GM18505 (cell line): ENCODE measurements around the gene TMEM47.

Experiments used
- ATAC-seq: cut with Tn5 transposase; IDR thresholded peaks from one replicate; pipeline ENCODE4 v1.9.1; 2021; ENCODE audit not compliant: unreplicated experiment
- POLR2A ChIP-seq: IDR thresholded peaks from 4 replicates; pipeline ENCODE4 v1.6.1; 2011; ENCODE audit warnings: borderline replicate concordance; ENCODE audit not compliant: insufficient read depth, insufficient read length; ENCODE audit errors: extremely low read depth

The TMEM47 gene

GRCh38 chrX:34631479-34632220 is 25.4 kb downstream of the TMEM47 start:
- ATAC-seq, result no peak
- no peak for TF ChIP-seq POLR2A

- TF ChIP-seq POLR2A, result no peak
- no peak for ATAC-seq
Observed at GRCh38 chrX:34629572-34629971, 27.5 kb downstream of the TMEM47 start.

GRCh38 chrX:34624416-34624815 is 32.7 kb downstream of the TMEM47 start:
- TF ChIP-seq POLR2A, result no peak
- no peak for ATAC-seq

- ATAC-seq, result no peak
Observed at GRCh38 chrX:34619920-34620319, 37.2 kb downstream of the TMEM47 start.

GRCh38 chrX:34612036-34612435 is 45.0 kb downstream of the TMEM47 start:
- no peak for ATAC-seq
- no peak for TF ChIP-seq POLR2A

More at GRCh38 chrX:34619920-34620319, 37.2 kb downstream of the TMEM47 start:
- no peak for TF ChIP-seq POLR2A

- no peak for TF ChIP-seq POLR2A
- no peak for ATAC-seq
Observed at GRCh38 chrX:34598362-34598761, 58.7 kb downstream of the TMEM47 start.

- no peak for ATAC-seq
Observed at GRCh38 chrX:34586936-34587335, 70.1 kb downstream of the TMEM47 start.

GRCh38 chrX:34586346-34586911 is 70.7 kb downstream of the TMEM47 start:
- no peak for ATAC-seq
- TF ChIP-seq POLR2A, result no peak

More at GRCh38 chrX:34586936-34587335, 70.1 kb downstream of the TMEM47 start:
- TF ChIP-seq POLR2A, result no peak

GRCh38 chrX:34585561-34585960 is 71.5 kb downstream of the TMEM47 start:
- no peak for TF ChIP-seq POLR2A
- ATAC-seq, result no peak

- ATAC-seq, result no peak
Observed at GRCh38 chrX:34584781-34585180, 72.3 kb downstream of the TMEM47 start.

GRCh38 chrX:34580069-34580468 is 77.0 kb downstream of the TMEM47 start:
- ATAC-seq, result no peak
- TF ChIP-seq POLR2A, result no peak

More at GRCh38 chrX:34584781-34585180, 72.3 kb downstream of the TMEM47 start:
- no peak for TF ChIP-seq POLR2A

- TF ChIP-seq POLR2A, result no peak
- no peak for ATAC-seq
Observed at GRCh38 chrX:34578237-34578636, 78.8 kb downstream of the TMEM47 start.
